Right cardiac atrium (tissue), 5 donors: Measurements from ENCODE around the gene AMBP. TPM values are rescaled to one million over a fixed set of nuclear protein-coding genes. Genes with fewer than 3 reads are reported as not detected.

Source experiments
- ATAC-seq, 2 donors: fragments of 200-7000 bp; cut with Tn5 transposase; one replicate each; pipeline versions ENCODE4 v1.8.0 to v1.9.1; 2020; ENCODE audit warnings: moderate library complexity in 2 of 2, mild to moderate bottlenecking in 1 of 2
- DNase-seq, 3 donors: peaks; one replicate each; pipeline ENCODE4 v3.0.0-alpha.2; 2020
- H3K27ac ChIP-seq: one replicate; pipeline ENCODE4 v1.5.1; 2013; ENCODE audit warnings: mild to moderate bottlenecking, low read length, control low read depth, moderate library complexity
- H3K27me3 ChIP-seq: one replicate; pipeline ENCODE4 v1.6.1; 2013; ENCODE audit not compliant: control insufficient read depth, insufficient read depth
- H3K4me1 ChIP-seq: one replicate; pipeline ENCODE4 v1.6.1; 2013; ENCODE audit warnings: low read length; ENCODE audit not compliant: control insufficient read depth, insufficient read depth
- H3K4me3 ChIP-seq: one replicate; pipeline ENCODE4 v1.5.1; 2013; ENCODE audit warnings: low read length, control low read depth
- H3K9me3 ChIP-seq: one replicate; pipeline ENCODE4 v1.6.1; 2013; ENCODE audit warnings: low read length; ENCODE audit not compliant: control insufficient read depth
- WGBS: extraction: QIAGEN DNeasy Blood & Tissue Kit; methylation state at CpG from one replicate; pipeline ENCODE4 v1.1.7; 2013; 5-methylcytosine and 5-hydroxymethylcytosine counted together
- intact Hi-C, 4 donors: fragments of 100-400 bp; cut with DNase I; formaldehyde crosslinking; loops; one replicate each; pipeline versions ENCODE4 v1.11.0 to v1.14.0; 2022 to 2023
- long read RNA-seq, 4 donors: library from polyadenylated mRNA; unstranded; transcript quantifications; one replicate each; pipeline ENCODE4 v2.0.0, GENCODE V29; 2020 to 2021
- polyA plus RNA-seq: library from polyadenylated mRNA; stranded (reverse); fragments of 200-250 nt; gene quantifications from one replicate; pipeline ENCODE4 v1.2.3, GENCODE V29; 2013
- total RNA-seq, 4 donors: library from RNA; stranded (reverse); fragmentation: NEBNext Ultra II Directional; extraction: Animal tissue kit (Norgen Biotek cat#: 25700); gene quantifications; one replicate each; pipeline ENCODE4 v1.2.1, GENCODE V29; 2021
- donor health status: healthy with polysubstance abuse.
- donor health status: DM: no; HTN: yes; CAD: no.
- donor health status: DM: no; HTN: no; CAD: no.
- donor health status: DM: no; HTN: yes; CAD: no; lungs with severe emphysema.
- donor health status: DM: yes; HTN: yes; CAD: no.

AMBP gene
- total RNA-seq (under 1 TPM in 1 of 4 donors, not detected in 3; 0.81 TPM), polyA plus RNA-seq (0.11 TPM)
- long read RNA-seq, donor 1, result 0 reads
- long read RNA-seq, donor 2, result 0 reads
- long read RNA-seq, donor 3, partial matches to known transcripts, result 0 of 1 reads
- long read RNA-seq, donor 3, other reads (novel, unspliced or antisense), result 1 of 1 reads
- long read RNA-seq, donor 4, result 0 reads

GRCh38 chr9:114078021-114078780 lies at the start of gene AMBP:
TSS of gene AMBP (minus strand) at chr9:114078300. CDS start at chr9:114078209, 91 bp downstream.
- WGBS, result 66% methylated on average over 16 of the region's 16 CpGs
- intact Hi-C loops, result no loop called here
- ATAC-seq (no peak), DNase-seq (peak in 1 of 3 donors; percentile 52)
- Histone ChIP-seq H3K27me3 (no peaks in the 10 kb centered on the region), H3K4me3 (no peak within 1 kb of the TSS), H3K27ac (no peak within 1 kb of the TSS), H3K4me1 (no peaks in the 10 kb centered on the region), H3K9me3 (no peaks in the 10 kb centered on the region)

- Histone ChIP-seq H3K9me3 (no peaks in the 10 kb centered on the region), H3K27me3 (no peaks in the 10 kb centered on the region), H3K4me3 (no peak overlapping the region), H3K27ac (no peak overlapping the region), H3K4me1 (peaks cover 7% of the 10 kb centered on the region)
- DNase-seq (no peak), ATAC-seq (no peak)
- intact Hi-C loops, result no loop called here
- 70% methylated on average over 13 of the region's 13 CpGs for WGBS
Measured at GRCh38 chr9:114126247-114127060, 48.4 kb upstream of the AMBP start.

GRCh38 chr9:114125476-114126013 lies 47.4 kb upstream of the AMBP start:
- DNase-seq (no peak), ATAC-seq (no peak)
- Histone ChIP-seq H3K4me3 (no peak overlapping the region), H3K27ac (no peak overlapping the region), H3K9me3 (no peaks in the 10 kb centered on the region), H3K4me1 (peaks cover 3% of the 10 kb centered on the region), H3K27me3 (no peaks in the 10 kb centered on the region)
- intact Hi-C loops, result no loop called here
- 85% methylated on average over 10 of the region's 10 CpGs for WGBS

DNA sequence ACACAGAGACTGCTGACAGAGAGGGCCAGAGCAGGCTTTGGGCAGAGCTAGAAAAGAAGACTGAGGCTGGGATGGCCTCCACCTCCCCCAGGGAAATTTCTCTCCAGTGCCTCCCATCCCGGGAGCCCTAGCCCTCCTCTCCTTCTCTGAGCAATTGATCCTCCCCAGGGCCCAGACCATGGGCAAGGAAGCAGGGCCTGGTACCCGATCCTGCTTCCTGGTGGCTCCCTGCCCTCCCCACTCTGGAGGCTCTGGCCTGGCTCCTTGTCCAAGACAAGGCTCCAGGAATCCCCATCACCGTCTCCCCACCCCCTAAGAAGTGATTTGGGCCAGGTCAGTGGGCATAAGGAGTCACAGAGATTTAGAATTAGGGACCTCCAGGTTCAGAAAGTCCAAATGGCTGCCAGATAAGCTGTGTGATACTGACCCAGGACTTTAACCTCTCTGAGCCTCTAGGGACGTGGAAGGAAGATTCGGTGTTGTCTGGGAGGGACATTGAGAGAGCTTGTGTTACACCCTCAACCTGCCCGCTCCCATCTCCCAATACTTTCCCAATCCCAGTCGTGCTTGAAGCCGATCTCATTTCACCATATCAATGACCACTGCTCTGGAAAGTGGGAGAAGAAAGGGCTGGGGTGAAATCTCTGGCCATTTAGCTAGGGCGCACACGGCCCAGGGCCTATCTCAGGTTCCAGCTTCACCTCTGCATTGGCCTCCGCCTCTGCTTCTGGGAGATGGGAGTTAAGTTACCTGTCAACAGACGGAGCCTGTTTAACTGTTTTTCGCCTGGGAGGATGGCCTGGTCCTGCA lies 46.8 kb upstream of the AMBP start:
- intact Hi-C loops, result no loop called here
- H3K9me3 ChIP-seq, result no peaks in the 10 kb centered on the region
- no peak for ATAC-seq
- no peak overlapping the region for H3K27ac ChIP-seq
- H3K4me1 ChIP-seq, result no peaks in the 10 kb centered on the region
- 83% methylated on average over 13 of the region's 13 CpGs for WGBS
- no peak for DNase-seq
- no peaks in the 10 kb centered on the region for H3K27me3 ChIP-seq
- H3K4me3 ChIP-seq, result no peak overlapping the region

DNA sequence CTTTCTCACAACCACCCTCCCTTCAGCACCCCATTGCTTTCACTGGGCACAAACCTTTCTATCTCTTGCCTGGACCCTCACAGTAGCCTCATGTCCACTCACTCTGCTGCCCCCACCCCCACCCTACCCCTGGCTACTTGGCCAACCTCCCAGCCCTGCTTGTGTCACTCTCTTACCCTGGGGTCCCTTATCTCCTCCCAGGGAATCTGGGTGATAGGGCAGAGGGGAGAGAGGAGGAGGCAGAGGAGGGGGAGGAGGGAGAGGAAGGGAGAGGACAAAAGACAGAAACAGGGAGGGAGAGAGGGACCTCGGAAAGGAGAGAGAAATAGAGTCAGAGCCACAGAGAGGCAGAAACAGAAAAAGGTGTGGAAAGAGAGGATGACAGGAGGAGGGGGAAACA lies 46.0 kb upstream of the AMBP start:
- DNase-seq (no peak), ATAC-seq (peak; percentile 14 to 59)
- WGBS, result 21% methylated on average over 1 of the region's 1 CpG

DNA sequence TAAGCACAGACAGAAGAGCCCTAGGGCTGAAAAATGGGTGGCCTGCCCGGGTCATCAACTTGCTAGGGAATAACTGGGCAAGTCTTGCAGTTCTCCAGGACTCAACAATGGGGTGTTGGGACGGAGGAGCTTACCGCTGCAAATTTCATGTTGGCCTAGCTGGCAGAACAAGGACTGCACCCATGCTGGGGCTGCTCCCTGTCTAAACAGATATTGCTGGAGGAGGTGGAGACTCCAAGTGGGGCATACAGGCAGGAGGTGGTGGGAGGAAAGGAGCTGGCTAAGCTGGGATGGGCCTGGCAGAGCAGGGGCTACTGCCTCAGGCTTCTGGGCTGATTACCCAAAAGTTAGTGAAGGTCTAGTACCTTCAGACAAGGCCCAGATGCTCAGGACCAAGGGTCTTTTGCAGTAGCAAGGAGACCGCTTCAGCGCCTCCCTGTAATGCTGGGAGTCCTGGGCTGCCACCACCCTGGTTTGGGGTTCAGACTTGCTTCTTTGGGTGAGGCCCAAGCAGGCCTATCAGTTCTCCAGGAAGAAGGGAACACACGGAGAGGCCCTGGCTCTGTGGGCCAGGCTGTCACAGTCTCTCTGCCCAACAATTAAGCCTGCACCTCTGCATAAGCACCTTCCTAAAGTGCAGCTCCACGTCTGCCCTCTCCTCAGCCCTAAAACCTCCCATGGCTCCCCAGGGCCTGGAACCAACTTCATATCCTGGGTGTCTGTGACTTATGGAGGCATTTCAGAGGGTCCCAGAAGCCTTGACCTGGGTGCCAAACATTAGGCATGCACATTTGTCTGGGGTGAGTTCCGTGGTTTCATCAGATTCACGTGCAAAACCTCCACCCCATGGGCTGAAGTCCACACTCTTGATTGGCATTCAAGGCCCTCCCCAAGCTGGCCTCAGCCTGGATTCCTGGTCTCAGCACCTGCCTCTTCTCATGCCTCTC lies 45.2 kb upstream of the AMBP start:
- Histone ChIP-seq H3K27me3 (no peaks in the 10 kb centered on the region), H3K9me3 (no peaks in the 10 kb centered on the region), H3K4me3 (no peak overlapping the region), H3K4me1 (no peaks in the 10 kb centered on the region), H3K27ac (no peak overlapping the region)
- 87% methylated on average over 9 of the region's 9 CpGs for WGBS
- intact Hi-C loops, result no loop called here
- ATAC-seq (no peak), DNase-seq (no peak)

More for the DNA sequence above, 46.0 kb upstream of the AMBP start:
- Histone ChIP-seq H3K9me3 (no peaks in the 10 kb centered on the region), H3K27ac (no peak overlapping the region), H3K4me3 (no peak overlapping the region), H3K27me3 (no peaks in the 10 kb centered on the region), H3K4me1 (no peaks in the 10 kb centered on the region)
- intact Hi-C loops, result no loop called here

- no peak overlapping the region for H3K4me3 ChIP-seq
- H3K9me3 ChIP-seq, result no peaks in the 10 kb centered on the region
- WGBS, result 86% methylated on average over 9 of the region's 9 CpGs
- no peak overlapping the region for H3K27ac ChIP-seq
- DNase-seq (no peak), ATAC-seq (no peak)
- no peaks in the 10 kb centered on the region for H3K4me1 ChIP-seq
- intact Hi-C loops, result no loop called here
- no peaks in the 10 kb centered on the region for H3K27me3 ChIP-seq
Measured at GRCh38 chr9:114122136-114123027, 44.3 kb upstream of the AMBP start.

DNA sequence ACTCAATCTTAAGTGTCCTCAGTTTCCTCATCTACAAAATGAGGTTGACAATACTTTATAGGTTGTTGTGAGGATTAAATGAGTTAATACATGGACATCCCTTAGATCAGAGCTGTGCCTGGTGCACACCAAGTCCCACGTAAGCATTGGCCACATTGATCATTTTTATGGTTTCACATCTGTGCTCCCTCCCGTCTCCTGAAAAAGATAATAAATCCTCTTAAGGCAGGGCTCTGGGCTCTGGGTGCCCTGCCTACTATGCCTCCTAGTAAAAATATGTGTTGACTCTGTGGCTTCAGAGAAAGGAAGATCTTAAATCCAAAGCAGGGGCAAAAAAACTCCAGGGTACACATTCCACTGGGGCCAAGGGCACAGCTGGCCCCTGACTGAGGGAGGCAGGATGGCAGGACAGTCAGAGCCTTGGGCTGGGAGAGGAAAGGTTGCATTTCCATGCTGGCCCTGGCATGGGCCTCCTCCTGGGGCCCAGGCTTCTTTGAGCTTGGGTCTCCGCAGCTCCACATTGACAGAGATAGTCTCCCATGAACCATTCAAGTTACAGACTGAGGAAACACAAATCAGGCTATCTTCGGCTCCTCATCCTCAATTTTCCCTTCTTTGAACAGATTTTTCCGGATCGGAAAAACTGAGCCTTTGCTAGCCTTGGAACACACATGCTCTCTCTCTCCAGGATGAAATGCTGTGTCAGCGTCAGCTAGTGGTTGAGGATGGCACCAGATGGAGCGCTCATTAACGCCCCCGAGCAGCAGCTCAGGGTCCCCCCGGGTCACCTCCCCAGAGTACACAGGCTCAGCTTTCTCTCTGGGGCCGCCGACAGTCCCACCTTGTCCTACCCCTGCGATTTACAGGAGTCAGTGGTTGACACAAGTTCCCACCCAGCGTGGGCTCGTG lies 43.4 kb upstream of the AMBP start:
- intact Hi-C loops, result no loop called here

More for the DNA sequence above, 43.4 kb upstream of the AMBP start:
- ATAC-seq (no peak), DNase-seq (no peak)
- WGBS, result 76% methylated on average over 16 of the region's 16 CpGs
- Histone ChIP-seq H3K27me3 (no peaks in the 10 kb centered on the region), H3K4me1 (peaks cover 2% of the 10 kb centered on the region), H3K4me3 (no peak overlapping the region), H3K27ac (no peak overlapping the region), H3K9me3 (no peaks in the 10 kb centered on the region)
